ENCODE measurements around the gene FAM136A.

DNA sequence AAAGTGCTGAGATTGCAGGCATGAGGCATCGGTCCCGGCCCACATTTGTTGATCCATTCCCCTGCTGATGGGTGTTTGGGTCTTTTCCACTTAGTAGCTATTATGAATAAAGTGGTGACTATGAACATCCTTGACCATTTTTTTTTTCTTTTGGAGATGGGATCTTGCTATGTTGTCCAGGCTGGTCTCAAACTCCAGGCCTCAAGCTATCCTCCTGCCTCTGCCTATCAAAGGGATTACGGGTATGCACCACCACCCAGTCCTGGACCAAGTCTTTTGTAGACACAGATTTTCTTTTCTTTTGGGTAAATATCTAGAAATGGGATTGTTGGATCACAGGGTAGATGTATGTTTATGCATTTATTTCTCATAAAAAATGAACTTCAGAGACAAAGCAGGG is 1.3 kb upstream of the FAM136A start:
- TF ChIP-seq, protein P1, sequence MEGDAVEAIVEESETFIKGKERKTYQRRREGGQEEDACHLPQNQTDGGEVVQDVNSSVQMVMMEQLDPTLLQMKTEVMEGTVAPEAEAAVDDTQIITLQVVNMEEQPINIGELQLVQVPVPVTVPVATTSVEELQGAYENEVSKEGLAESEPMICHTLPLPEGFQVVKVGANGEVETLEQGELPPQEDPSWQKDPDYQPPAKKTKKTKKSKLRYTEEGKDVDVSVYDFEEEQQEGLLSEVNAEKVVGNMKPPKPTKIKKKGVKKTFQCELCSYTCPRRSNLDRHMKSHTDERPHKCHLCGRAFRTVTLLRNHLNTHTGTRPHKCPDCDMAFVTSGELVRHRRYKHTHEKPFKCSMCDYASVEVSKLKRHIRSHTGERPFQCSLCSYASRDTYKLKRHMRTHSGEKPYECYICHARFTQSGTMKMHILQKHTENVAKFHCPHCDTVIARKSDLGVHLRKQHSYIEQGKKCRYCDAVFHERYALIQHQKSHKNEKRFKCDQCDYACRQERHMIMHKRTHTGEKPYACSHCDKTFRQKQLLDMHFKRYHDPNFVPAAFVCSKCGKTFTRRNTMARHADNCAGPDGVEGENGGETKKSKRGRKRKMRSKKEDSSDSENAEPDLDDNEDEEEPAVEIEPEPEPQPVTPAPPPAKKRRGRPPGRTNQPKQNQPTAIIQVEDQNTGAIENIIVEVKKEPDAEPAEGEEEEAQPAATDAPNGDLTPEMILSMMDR (IDR thresholded peaks at IDR 0.05): no peak
- TF ChIP-seq POLR2A (IDR thresholded peaks at IDR 0.05) (no peak), POLR2AphosphoS5 (IDR thresholded peaks at IDR 0.05; ENCODE audit: insufficient read depth in 1 of 2, low read depth in 1 of 2) (no peak)
